Measurements from ENCODE around the gene DUSP9. TPM values are rescaled to one million over a fixed set of nuclear protein-coding genes. Genes with fewer than 3 reads are reported as not detected.

DUSP9 gene
- total RNA-seq, 4 donors from 2014 or later = not detected

DNA sequence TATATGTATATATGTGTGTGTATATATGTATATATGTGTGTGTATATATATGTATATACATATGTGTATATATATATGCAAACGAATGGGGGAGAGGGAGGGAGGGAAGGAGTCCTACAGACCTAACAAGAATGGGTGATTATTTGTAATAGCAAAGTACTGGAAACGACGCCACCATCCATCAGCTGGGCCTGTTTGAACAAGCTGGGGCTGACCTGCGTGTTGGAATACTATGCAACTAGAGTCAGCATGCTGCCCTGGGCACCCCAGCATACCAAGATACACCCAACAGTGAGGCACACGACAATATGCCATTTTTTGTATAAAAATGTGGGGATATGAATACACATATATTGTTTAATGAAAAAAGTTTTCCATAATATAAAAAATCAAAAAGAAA lies 26.4 kb upstream of the DUSP9 start:
- H3K27ac ChIP-seq = no peak overlapping the region
- ATAC-seq (no peak), DNase-seq (no peak)
- no peaks in the 10 kb centered on the region for H3K9me3 ChIP-seq
- in situ Hi-C loops (cut with MboI; ENCODE audit: low sequenced_read_pairs in 4 of 4) (no loop called here), intact Hi-C loops (cut with DNase I; ENCODE audit: low total_unique reads) (no loop called here)
- peaks cover 0 to 6% (median 5%) of the 10 kb centered on the region in 3 donors for H3K27me3 ChIP-seq
- no peaks in the 10 kb centered on the region for H3K36me3 ChIP-seq
- H3K4me1 ChIP-seq = no peaks in the 10 kb centered on the region
- H3K4me3 ChIP-seq = no peak overlapping the region
- TF ChIP-seq CTCF (IDR thresholded peaks at IDR 0.05 in 4 of 5, conservative IDR thresholded peaks at IDR 0.05 in 1 of 5) = no peak
- TF ChIP-seq POLR2A (IDR thresholded peaks at IDR 0.05) = no peak

- ATAC-seq (no peak), DNase-seq (no peak)
- peaks cover 0 to 6% (median 0%) of the 10 kb centered on the region in 3 donors for H3K27me3 ChIP-seq
- H3K36me3 ChIP-seq = no peaks in the 10 kb centered on the region
- H3K9me3 ChIP-seq = no peaks in the 10 kb centered on the region
- H3K27ac ChIP-seq = no peak overlapping the region
- in situ Hi-C loops (cut with MboI; ENCODE audit: low sequenced_read_pairs in 4 of 4) (no loop called here), intact Hi-C loops (cut with DNase I; ENCODE audit: low total_unique reads) (no loop called here)
- H3K4me1 ChIP-seq = no peaks in the 10 kb centered on the region
- TF ChIP-seq CTCF (IDR thresholded peaks at IDR 0.05 in 4 of 5, conservative IDR thresholded peaks at IDR 0.05 in 1 of 5) (no peak), POLR2A (IDR thresholded peaks at IDR 0.05) (no peak)
- H3K4me3 ChIP-seq = no peak overlapping the region
These were observed 24.9 kb upstream of the DUSP9 start for GRCh38 chrX:153621949-153622598.

DNA sequence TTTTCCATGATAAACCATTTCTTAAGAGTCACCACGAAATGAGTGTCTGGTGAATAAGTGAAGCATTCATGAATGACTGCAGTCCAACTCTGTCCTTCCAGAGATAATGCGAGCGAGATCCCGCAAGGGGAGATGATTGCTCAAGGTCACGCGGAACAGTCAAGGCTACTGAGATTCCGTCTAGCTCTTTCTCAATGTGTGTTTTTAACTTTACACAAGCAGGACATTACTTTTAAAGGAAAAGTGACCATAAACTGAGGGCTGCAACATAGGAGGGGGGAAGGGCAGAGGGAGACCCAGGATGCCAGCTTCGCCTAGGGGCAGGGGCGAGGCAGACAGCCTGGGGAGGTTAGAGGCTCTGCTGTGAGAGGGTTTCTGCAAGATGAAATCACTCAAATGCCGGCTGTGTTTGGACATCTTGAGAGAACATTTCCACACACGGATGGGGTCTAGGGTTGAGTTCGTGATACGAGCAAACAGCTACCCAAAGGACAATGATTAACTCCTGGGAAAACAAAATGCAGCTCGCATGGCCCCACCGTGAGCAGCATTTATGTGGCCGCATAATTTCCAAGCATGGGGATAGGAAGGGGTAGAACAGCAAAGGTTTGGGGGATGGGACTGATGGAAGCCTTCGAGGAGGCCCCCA lies 24.2 kb upstream of the DUSP9 start:
- no peak for TF ChIP-seq POLR2A (IDR thresholded peaks at IDR 0.05)
- TF ChIP-seq CTCF (IDR thresholded peaks at IDR 0.05 in 4 of 5, conservative IDR thresholded peaks at IDR 0.05 in 1 of 5) = no peak
- Histone ChIP-seq H3K9me3 (no peaks in the 10 kb centered on the region), H3K4me1 (no peaks in the 10 kb centered on the region), H3K4me3 (no peak overlapping the region), H3K36me3 (no peaks in the 10 kb centered on the region), H3K27ac (no peak overlapping the region), H3K27me3 (peaks cover 0 to 5% (median 0%) of the 10 kb centered on the region in 3 donors)
- DNase-seq (no peak), ATAC-seq (no peak)
- in situ Hi-C loops (cut with MboI; ENCODE audit: low sequenced_read_pairs in 4 of 4) = no loop called here
- intact Hi-C loops (cut with DNase I; ENCODE audit: low total_unique reads) = no loop called here

- in situ Hi-C loops (cut with MboI; ENCODE audit: low sequenced_read_pairs in 4 of 4) = no loop called here
- DNase-seq (no peak), ATAC-seq (no peak)
- no peak overlapping the region for H3K27ac ChIP-seq
- intact Hi-C loops (cut with DNase I; ENCODE audit: low total_unique reads) = no loop called here
- H3K27me3 ChIP-seq = peaks cover 0 to 4% (median 0%) of the 10 kb centered on the region in 3 donors
- H3K4me3 ChIP-seq = no peak overlapping the region
- H3K36me3 ChIP-seq = no peaks in the 10 kb centered on the region
- no peaks in the 10 kb centered on the region for H3K4me1 ChIP-seq
- no peaks in the 10 kb centered on the region for H3K9me3 ChIP-seq
- TF ChIP-seq POLR2A (IDR thresholded peaks at IDR 0.05) (no peak), CTCF (IDR thresholded peaks at IDR 0.05 in 4 of 5, conservative IDR thresholded peaks at IDR 0.05 in 1 of 5) (no peak)
These were observed 23.5 kb upstream of the DUSP9 start for GRCh38 chrX:153623310-153624029.
